ENCODE data around the gene DNAJC5.
"Not testable (repeated sequence)": the region's sequence is repeated elsewhere in the genome, so short reads cannot be mapped to it uniquely, and the experiment has no call there.

The DNAJC5 gene

DNA sequence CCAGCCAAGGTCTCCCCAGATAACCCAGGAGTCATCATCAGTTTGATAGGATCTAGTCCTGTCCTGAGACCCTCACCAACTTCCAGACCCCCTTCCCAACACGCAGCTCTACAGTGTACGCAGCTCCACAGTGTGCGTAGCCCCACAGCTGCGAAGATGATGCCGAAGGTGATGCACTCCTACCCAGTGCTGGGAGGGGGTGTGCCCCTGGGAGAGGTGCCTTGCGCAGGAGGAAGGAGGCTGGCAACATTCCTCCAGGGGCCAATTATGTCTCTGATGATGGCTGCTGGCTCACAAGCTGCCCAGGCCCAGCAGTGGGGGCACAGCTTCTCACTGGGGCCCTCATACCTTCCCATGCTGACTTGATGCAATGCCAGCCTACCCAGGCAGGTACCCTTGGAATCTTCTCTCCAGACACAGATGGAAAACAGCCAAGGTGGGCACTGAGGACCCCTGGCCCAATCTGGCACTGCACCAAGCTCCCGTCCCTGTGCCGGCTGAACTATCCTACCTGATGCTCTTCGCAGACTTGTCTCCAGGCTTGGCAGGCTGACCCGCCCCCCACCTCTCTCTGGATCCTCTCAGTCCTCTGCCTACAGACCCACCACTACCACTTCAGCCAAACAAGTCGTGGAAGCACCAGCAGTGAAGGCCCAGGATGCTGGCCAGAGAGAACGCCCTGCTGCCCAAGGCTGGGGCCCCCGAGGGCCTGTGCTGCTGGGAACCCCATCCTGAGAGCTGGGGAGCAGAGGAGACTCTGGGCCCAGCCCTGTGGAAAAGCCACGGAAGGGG, 73.4 kb downstream of the DNAJC5 start:
- no peak for DNase-seq (ENCODE audit: low spot score)

DNA sequence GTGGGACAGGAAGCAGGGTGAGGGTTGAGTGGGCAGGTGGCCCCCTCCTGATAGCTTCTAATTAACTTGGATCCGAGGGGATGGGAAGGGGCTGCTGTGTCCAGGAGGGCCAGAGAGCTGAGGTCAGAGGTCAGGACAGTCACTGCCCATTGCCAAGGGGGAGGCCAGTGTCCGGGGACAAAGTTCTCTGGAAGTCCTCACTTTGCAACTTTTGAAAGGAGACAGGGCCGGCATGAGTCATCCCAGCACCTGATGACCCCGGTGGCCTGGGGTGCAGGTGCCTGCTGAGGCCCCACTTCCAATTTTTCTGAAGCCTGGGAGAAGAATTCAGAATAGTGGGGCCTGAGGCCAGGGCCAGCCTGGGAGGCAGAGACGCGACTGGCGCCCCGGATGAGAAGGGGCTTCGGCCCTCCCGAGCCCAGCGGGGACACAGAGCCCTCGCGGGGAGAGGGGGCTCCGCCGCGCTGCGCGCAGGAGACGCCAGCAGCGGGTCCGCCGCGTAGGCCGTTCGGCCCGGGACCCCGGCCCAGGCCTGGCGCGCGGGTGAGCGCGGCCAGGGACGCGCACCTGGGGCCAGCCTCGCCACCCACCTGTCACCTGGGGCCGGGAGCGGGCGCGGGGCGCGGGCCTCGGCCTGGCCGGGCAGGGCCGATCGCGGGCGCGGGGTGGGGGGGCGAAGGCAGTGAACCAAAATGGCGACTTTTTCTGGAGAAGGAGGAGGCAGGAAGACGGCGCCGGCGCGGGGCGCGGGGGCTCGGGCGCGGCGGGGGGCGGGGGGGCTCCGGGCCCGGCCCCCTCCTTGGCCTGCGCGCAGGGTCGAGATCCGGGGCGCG, 74.2 kb downstream of the DNAJC5 start:
- no peak for DNase-seq (ENCODE audit: low spot score)

DNA sequence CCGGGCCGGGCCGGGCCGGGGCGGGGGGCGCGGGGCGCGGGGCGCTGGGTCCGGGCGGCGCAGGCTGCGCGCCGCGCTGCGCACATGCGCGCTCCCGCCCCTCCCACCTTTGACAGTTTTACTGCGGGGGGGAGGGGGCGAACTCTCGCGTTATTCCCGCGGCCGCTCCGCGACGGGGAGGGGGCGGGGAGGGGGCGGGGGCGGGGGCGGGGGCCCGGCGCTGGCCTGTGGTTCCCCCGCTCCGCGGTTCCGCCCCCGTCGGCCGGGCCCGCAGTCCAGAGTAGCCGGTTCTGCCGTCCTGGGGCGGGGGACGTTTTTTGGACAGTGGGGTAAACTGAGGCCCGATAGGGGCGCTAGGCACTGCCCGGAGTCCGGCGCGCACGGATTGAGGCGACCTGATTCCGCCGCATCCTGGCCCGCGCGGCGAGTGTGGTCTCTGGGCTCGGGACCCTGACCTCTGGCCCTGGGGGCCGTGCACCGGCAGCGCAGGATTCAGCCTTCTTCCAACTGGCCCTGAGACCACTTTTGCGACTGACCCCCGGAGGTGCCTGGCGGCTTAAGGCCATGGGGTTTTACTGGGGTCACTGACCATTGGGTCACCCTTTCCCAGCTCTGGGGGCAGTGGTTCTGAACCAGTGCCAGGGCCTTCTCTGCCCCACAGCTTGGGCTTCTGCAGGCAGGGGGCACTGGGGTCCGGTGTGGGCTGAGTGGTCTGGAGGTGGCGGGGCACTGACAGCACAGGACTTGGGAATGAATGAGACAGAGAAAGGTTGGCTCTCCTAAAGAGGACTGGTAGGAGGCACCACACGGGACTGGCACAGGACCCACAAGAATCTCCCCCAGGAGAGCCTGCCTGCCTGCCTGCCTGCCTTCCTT, 75.2 kb downstream of the DNAJC5 start, which contains the start of gene ZNF512B:
Gene ZNF512B (minus strand): TSS at position 93 of the 876 bp plus-strand sequence. CDS start 1,980 bp downstream, outside the sequence.
- DNase-seq (ENCODE audit: low spot score), result peak; percentile 61

DNA sequence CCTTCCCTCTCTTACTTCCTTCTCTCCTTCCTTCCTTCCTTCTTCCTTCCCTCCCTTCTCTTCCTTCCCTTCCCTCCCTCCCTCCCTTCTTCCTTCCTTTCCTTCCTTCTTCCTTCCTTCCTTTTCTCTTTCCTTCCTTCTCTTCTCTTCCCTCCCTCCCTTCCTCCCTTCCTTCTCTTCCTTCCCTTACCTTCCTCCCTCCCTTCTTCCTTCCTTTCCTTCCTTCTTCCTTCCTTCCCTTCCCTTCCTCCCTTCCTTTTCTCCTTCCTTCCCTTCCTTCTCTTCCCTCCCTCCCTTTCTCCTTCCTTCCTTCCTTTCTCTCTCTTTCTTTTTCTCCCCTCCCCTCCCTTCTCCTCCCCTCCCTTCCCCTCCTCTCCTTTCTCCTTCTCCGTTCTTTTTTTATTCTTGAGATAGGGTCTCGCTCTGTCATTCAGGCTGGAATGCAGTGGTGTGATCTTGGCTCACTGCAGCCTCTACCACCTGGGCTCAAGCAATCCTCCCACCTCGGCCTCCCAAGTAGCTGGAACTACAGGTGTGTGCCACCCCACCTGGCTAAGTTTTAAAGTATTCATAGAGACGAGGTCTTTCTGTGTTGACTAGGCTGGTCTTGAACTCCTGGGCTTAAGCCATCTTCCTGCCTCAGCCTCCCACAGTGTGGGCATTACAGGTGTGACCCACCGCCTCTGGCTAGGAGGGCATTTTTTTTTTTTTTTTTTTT, 75.9 kb downstream of the DNAJC5 start:
- no peak for DNase-seq (ENCODE audit: low spot score)

DNA sequence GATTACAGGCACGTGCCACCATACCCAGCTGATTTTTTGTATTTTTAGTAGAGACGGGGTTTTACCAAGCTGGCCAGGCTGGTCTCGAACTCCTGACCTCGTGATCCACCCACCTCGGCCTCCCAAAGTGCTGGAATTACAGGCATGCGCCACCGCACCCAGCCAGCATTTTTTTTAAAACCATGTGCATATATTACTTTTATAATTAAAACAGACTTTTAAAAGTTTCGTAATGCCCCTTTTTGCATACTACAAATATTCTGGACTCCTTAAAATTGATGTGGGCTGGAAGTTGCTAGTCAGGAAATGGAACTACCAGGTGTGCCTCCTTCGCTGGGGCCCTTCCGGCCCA, 77.0 kb downstream of the DNAJC5 start:
- DNase-seq (ENCODE audit: low spot score), result not testable (repeated sequence)

DNA sequence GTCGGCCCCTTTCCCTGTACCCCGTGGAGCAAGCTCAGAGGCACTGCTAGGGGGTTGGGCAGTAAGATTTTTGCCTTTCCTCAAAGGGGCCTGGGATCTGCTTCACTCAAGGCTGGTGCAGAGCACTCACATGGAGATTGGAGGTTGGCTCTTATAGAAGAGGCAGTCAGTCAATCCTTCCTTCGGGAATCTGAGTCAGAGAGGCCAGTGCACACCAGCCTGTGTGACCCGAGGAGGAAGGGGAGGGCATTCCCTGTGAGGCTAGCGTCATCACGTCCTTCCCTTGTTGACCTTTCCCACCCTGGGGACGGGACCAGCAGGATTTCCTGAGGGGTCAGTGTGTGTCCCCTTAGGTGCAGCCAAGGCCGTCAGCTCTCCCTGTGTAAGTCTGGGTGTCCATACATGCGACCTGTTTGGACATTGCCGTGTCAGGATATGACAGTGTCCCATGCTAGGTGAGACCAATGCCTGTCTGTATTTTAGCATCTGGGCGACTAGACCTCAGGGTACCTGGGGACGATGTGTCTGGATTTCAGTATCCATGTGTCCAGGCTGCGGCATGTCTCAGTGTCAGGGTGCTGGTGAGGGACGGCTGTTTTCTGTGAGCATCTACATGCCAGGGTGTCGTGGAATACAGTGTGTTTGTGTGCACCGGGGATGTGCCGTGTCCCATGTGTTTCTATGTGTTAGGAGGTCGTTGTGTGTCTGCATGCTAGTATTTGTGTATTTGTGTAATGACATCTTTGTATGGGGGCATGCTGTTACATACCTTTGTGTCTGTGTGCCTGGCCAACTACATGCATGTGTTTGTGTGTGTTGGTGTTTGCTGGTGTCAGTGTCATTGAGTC, 77.6 kb downstream of the DNAJC5 start:
- no peak for DNase-seq (ENCODE audit: low spot score)

DNA sequence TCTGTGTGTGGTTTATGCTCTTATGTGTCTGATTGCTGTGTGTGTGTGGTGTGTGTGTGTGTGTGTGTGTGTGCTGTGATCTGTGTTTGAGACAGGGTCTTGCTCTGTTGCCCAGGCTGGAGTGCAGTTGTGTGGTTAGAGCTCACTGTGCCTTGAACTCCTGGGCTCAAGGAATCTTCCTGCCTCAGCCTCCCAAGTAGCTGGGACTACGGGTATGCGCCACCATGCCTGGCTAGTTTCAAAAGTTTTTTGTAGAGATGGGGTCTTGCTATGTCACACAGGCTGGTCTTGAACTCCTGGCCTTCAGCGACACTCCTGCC, 78.2 kb downstream of the DNAJC5 start:
- no peak for DNase-seq (ENCODE audit: low spot score)

DNA sequence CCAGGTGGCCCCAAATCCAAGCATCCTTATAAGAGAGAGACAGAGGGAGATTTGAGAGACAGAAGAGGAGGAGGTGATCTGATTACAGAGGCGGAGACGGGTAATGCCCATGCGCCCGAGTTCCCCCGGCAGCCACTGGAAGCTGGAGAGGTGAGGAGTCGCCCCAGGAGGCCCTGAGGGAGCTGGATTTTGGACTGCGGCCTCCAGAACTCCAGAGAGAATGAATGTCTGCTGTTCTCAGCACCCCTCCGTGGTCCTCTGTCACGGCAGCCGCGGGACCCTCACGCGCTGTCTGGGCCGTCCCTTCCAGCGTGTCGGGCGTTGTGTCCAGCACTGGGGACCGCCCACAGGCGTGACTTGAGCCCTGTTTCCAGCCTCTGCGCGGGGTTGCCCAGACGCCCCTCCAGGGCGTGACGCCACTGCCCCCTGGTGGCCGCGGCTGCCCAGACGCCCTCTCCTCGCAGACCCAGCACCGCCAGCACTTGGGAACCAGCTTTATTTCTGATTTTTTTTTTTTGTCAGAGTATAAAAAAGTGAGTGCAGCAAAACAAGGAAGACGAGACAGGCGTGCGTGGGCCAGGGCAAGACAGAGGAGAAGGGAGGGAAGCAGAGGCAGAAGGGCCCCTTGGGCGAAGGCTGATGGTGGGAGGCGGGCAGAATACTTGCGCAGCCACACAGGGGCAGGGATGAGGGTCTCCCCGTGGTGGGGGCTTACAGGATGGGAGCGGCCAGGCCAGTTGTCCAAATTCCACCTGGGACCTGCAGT, 78.9 kb downstream of the DNAJC5 start:
- DNase-seq (ENCODE audit: low spot score), result peak; percentile 74

DNA sequence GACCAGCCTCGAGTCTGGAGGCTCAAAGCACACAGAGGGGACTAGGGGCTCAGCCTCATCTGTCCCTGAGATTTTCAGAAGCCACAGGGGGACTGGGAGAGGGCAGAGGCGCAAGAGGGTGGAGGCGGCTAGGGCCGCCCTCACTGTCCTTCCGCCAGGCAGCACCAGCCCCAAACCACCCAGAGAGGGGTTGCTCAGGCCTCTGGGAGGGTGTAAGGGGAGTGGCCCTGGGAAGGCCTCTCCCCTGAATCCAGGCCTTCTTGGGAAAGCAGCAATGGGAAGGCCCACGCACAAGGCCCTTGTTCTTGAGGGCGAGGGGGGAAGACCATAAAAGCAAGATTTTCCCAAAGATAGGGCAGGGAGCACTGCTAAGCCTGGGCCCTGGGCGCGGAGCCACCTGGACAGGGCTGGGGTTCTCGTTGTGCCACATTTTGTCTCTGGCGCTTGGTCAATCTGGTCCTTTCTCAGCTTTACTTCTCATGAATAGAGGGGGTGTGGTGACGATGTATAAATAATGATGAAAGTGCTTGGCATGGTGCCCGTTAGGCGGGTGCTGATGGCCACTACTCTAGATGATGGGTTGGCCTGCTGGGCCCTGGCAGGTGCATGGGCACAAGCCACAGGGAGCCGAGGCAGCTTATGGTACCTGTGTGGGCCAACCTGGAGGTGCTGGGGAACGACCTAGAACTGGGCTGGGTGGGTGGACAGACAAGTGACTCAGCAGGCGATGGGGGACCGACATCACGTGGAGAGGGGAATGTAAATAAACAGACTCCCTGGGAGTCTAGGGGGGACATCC, 79.7 kb downstream of the DNAJC5 start:
- no peak for DNase-seq (ENCODE audit: low spot score)

DNA sequence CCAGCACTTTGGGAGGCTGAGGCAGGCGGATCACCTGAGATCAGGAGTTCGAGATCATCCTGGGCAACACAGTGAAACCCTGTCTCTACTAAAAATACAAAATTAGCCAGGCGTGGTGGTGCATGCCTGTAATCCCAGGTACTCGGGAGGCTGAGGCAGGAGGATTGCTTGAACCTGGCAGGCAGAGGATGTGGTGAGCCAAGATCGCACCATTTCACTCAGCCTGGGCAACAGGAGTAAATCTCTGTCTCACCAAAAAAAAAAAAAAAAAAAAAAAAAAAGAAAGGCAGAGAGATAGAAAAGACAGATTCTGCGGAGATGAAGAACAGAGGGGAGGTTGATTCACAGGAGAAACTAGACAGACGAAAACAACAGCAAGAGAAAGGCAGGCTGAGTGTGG, 81.6 kb downstream of the DNAJC5 start:
- not testable (repeated sequence) for DNase-seq (ENCODE audit: low spot score)

DNA sequence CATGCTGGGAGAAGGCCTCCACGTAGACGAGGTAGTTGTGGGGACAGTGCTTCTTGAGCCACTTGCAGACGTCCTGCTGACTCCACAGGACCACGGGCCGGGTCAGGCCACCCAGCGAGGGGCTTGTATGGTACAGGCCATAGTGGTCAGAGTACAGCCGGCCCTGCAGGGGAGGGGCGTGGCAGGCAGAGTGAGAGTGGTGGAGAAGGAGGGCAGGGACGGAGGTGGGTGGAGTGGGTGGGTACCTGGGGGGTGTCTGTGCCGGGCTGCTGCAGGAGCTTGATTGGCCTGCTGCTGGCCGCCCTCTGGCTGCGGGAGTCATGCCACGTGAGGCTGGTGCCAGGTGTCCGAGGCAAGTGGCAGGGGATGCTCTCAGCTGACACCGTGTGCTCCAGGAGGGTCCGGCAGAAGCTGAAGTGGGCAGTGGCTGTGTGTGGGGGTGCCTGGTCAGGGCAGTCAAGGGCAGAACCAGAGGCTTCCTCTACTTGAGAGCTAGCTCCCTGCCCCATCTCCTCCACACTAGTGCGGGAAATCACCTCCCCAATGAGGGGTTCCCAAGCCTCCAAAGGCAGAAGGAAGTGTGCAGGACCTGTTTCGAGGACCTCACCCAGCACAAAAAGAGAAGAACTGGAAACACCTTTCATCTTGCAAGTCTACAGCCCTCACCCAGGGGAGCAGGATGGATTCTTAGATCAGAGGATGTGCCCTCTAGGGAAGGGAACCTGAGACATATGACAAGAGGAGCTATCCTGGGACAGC, 82.2 kb downstream of the DNAJC5 start:
- DNase-seq (ENCODE audit: low spot score), result no peak

DNA sequence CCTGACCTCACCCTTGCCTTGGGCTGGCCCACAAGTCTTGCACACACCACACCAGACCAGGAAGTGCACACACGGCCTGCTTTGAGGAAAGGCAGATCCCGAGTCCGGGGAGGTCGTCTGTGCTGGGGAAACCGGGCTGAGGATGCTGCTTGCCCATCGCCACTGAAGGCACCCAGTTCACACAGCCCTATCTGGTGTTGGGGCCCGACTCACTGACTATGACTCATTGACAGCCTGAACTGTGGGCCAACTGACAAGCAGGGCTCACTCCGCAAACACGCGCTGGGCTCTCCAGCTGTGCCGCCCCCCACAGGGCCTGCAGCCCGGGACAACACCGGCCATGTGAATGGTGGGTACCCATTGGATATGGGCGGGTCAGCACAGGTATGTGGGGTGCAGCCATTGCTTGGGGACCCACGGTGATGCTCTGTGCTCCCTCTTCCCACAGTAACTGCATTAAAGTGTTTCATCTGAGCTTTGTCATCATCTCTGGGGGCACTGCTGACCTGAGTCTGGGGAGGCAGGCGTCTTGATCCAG, 82.9 kb downstream of the DNAJC5 start:
- peak; percentile 67 for DNase-seq (ENCODE audit: low spot score)

DNA sequence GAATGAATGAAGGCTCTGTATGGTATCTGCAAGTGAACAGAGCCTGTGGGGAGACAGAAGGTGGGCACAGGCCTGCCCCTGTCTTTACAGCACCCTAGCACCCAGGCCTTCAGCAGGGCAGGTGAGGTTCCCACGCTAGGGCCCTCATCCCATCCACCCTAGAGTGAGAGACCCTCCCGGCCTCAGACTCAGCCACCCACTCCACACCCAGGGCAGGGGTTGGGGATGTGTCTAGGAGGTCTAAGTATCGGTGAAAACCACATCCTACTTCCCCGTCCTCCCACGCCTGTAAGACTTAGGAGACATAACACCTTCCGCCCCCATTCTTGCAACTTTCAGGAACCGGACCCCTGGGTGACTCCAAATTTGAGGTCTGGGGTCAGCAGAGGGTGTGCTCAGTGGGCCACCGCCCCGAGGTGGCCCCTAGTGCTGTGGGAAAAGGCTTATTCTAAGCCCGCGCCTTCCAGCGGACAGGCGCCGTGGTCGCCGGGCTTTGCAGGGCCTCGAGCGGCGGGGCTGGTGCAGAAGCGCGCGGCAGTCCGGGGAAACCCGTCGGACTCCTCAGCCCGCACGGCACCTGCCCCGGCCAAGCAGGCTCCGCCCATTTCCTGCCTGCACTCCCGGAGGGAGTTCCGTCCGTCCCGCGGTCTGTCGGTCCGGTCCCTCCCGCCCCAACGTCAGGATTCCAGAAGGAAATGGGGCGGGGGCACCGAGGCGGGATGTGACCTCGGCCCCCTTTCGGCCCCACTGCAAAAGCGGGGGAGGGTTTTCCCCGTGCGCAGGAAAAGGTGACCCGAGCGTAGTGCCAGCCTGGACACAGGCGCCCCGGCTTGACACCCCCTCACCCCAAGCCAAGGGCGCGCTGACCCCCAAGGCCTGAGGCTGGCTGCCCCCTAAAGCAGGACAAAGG, 83.6 kb downstream of the DNAJC5 start:
- peak; percentile 45 for DNase-seq (ENCODE audit: low spot score)

DNA sequence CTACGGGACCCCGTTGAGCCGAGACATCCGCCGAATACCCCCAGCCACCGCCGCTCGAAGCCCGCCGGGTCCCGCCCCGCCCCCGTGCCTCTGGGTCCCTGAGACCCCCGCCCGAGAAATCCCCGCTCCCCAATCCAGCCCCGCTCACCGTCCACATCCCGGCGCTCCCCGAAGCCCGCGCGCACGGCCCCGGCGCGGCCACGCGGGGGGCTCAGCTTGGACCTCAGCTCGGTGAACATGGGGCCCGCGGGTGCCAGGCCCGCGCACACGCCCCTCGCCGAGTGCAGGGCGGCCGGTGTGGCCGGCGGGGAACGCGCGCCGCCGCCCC, 84.3 kb downstream of the DNAJC5 start:
- no peak for DNase-seq (ENCODE audit: low spot score)

DNA sequence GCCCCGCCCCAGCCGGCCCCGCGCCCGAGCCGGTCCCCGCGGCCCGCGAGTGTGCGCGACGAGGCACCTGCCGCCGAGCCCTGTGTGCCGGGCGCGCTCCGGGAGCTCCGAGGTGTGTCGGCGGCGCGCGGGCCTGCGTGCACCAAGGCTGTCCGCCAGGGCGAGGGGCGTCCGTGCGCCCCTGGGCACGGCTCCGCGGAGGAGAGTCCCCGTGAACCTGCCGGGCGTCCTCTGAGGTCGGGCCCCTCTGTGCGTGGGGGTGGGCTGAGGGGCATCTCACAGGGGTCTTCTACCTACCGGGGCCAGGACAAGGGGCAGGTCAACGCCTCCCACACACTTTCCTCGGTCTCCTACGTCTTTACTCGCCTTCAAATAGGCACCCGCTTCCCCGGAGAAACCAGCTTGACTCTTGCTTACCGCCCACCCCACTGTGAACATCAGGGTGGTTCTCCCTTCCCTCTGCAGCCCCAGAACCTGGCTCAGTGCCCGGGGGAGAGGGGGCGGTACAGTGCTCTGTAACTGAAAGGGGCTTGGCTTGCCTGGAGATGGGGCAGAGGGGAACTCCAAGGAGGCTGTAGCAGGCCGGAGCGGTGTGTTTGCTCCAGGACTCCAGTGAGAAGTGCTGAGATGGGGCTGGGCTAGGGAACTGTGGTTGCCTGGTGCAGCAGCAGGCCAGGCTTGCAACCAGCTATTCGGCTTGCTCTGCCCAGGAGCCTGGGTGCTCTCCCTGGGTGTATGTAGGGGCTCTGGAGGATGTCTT, 84.8 kb downstream of the DNAJC5 start, which contains the start of gene SAMD10:
Gene SAMD10 (minus strand): TSS at position 86 of the 760 bp plus-strand sequence. CDS start 175 bp downstream, outside the sequence.
- DNase-seq (ENCODE audit: low spot score), result peak; percentile 56

DNA sequence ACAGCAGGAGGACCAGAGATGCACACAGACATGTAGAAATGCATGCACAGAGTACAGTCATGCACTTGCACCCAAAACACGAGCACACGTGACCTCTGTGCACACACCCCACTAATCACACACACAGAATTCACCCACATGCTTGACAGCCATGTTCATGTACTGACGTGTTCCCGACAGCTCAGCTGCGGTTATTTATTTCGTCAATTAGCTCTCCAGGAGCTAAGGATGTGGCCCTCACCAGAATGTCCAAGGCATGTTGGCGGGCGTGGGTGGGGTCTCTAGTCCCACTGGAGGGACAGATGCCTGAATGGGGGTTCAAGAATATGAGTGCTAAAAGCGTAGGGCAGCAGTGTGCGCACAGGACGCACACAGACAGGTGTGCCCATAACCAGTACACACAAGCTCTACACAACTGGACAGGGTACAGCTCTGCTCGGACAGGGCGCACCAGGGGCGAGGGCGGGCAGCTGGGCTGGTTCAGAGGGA, 85.4 kb downstream of the DNAJC5 start:
- DNase-seq (ENCODE audit: low spot score), result peak; percentile 37
